GM03348 (cell line): Measurements from ENCODE around the gene LDB1.

Experiments used
- DNase-seq: peaks from one replicate; pipeline ENCODE4 v3.0.0; 2012; ENCODE audit warnings: low spot score

LDB1 gene

DNA sequence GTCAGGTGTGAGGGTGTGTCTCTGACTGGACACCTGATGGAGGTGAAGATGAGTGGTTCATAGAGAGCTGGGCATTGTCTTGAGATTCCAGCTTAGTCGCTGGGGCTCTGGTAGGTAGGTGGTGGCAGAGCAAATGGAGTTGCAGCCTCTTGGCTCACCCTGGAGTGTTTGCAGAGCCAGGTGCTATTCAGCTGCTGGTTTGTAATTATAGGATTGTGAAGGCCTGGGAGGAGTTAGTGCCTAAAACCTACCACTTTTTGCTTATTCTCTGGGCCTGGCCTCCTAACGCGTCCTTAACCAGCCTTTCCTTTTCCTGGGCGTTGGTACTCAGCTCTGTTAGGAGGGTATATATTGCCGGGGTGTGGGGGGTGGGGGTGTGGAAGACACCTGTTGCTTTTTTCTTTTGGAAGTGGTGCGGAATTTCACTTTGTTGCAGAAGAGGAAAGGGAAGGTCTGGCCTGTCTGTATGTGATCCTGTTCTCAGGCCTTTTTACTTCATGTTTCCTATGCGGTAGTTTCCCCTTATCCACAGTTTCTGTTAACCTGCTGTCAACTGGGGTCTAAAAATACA is 15.9 kb upstream of the LDB1 start:
- no peak for DNase-seq

- no peak for DNase-seq
Measured at GRCh38 chr10:102134416-102134815, 14.2 kb upstream of the LDB1 start.

GRCh38 chr10:102133373-102134195 is 13.4 kb upstream of the LDB1 start:
- peak; percentile 87 for DNase-seq

GRCh38 chr10:102132563-102133372 is 12.6 kb upstream of the LDB1 start, which contains the start of gene PPRC1:
Gene PPRC1 (plus strand): TSS chr10:102133040. CDS start chr10:102133069, 29 bp downstream.
- peak; percentile 96 for DNase-seq

DNA sequence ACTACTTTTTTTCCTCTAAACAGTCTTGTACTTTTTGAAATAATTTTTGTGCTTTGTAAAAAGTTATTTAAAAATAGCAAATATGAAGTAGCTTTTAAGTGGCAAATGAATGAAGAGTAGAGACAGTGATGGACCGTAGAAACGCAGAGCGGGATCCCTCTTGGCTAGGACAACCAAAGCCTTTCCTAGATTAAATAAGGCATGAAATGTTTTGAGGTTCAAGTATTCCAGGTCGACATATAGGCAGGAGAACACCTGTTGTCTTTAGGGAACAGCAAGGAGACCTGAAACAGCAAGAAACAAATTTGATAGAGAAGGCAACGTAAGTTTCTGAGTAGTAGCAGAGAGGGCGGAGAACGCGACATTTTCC is 12.0 kb upstream of the LDB1 start:
- DNase-seq, result no peak

GRCh38 chr10:102131286-102132170 is 11.4 kb upstream of the LDB1 start:
- no peak for DNase-seq

- no peak for DNase-seq
Measured at GRCh38 chr10:102123223-102123622, 3.1 kb upstream of the LDB1 start.

GRCh38 chr10:102122450-102122849 is 2.3 kb upstream of the LDB1 start:
- no peak for DNase-seq

GRCh38 chr10:102121739-102122372 is 1.7 kb upstream of the LDB1 start:
- DNase-seq, result no peak

DNA sequence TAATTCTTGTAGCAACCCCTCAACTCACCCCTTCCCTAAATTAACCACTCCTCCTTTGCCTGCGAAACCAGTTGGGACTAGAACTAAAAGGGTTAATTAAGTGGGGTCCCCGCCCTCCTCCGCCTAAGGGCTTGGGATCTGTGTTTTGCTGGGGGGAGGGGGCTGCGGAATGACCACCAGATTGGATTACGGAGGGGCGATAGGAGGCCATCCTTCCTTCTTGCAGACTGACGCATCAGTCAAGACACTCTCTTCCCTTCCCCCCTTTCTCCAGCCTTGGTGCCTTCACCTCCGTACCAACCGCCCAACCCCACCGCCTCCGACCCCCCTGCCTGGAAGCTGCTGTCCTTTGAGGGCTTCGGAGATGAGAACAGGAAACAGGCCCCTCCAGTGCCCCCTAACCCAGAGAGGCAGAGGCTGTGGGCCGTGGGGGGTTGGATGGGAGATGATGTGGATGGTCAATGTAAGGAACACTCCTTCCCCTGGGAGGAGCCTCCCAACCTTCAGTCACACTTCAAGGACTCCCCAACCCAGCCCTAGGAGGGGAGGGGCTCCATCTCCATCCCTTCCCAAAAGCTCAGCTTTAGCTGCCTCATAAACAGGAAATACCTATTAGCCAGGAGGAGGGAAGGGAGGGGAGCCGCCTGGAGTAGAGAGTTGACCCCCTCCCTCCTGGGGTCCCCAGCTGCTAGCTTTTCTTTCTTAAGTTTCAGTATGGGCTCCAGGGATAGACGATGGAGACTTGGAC is 997 bp upstream of the LDB1 start:
- peak; percentile 78 for DNase-seq

DNA sequence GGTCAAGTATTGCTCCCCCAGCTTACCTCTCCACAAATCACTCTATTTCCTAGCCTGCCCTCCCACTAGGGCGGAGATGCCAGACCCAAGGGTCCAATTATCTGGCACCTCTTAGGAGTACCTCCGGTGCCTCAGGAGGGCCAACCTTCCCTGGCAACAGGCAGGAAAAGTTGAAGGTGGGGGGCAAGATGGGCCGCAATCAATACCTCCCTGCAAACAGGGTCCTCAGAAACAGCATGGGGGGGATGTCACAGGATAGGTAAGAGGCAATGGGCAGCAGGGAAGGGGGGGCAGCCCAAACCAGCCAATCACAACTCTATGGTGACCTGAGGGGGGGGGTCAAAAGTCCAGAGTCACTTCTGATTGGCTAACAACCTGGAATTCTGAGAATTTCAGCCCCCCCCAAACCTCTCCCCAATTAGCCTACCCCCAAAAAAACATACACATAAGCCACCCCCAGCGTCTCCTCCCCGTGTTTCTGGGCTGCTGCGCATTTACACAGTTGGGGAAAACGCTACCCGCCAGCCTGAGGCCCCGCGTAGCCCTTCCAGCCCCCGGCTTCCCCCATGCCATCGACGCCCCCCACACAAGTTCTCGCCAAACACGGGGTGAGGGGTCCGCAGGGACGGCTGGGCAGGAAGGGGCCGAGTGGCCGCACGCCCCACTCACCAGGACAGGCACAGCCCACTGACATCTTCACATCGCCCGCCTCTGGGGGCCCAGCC is 589 bp downstream of the LDB1 start:
- DNase-seq, result peak; percentile 94

- DNase-seq, result peak; percentile 44
Measured at GRCh38 chr10:102118867-102119266, 1.3 kb downstream of the LDB1 start.

DNA sequence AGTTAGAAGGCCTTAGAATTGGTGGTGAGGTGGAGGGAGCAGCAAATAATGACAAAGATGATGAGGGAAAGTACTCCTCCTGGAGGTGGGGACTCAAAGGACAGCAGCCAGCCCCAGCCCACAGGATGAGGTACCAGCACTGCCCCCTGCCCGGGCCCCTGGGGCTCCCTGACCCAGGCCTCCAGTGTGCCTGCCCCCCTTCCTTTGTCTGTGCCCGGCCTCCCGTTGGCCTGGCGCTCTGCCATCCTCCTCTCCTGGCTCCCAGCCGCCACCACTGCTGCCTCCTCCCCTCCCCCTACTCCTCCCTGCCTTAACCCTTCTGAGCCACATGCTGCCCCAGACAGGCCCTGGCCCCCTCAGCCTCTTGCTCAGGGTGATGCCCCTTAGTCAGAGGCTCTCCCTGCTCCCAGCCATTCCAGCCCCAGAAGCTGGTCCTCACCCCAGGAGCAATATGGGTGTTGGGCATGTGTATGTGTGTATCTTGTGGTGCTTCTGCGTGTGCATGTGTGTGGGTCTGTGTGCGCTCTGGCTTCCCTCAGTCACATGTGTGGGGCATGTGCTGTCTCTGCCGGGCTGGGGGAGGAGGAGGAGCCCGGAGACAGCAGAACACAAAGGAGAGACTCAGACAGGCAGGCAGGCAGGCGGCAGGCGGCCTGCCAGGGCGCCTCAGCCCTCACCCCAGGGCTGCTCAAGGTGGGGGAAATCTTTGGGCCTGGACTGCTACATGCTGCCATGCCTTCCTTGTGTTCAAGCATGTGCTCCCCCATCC is 2.6 kb downstream of the LDB1 start:
- peak; percentile 76 for DNase-seq

DNA sequence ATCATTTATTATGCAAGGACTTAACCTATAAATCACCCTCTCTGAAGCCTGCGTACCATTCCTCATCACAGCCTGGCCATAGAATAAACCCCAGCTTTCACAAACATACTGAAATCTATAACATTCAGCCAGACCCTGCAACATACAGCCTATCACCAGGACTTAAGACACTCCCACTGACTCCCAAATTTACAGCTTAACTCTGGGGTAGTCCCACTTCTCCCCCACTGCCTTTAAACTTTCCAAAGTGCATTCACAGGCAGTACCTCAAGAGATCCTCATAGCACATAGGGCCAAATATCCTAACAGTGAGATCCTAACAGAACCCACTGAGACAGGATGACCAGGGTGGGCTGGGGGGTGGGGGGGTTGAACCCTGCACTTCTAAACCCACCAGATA is 3.5 kb downstream of the LDB1 start:
- DNase-seq, result no peak

GRCh38 chr10:102115775-102116174 is 4.4 kb downstream of the LDB1 start:
- no peak for DNase-seq

DNA sequence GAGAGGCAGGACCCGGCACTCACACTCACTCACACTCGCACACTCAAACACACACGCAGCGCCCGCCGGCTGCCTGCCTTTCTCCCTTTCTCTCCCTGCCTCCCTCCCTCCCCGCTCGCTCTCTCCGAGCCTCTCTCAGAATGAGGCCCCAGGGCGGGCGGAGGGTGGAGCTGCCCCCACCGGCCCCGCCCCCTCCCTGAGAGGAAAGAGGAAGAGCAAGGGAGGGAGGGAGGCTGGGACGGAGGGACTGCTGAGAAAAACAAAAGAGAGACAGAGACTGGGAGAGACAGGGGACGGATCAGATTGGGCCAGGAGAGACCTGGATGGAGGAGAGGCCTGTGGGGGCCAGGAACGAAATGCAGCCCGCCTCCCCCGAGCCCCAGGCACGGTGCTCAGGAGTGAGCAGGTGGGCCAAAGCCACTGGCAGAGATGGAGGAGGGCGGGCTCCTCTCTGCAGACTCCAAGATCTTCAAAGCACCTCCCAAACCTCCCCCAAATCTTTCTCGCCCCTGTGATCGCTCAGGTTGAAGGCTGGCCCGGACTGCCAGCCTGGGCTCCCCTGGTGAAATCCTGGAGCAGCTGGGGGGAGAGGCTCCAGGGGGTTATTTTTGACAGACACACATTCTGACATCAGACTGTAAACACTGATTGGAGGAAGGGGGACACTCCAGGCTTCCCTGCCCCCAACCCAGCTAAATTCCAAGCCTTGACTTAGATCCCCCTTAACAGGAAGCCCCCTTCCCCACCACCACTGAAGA is 5.1 kb downstream of the LDB1 start:
- peak; percentile 95 for DNase-seq

GRCh38 chr10:102113956-102114857 is 6.0 kb downstream of the LDB1 start:
- DNase-seq, result peak; percentile 63
